IMR-90 (cell line): ENCODE results near the gene CISTR. TPM values are rescaled to one million over a fixed set of nuclear protein-coding genes. Genes with fewer than 3 reads are reported as not detected.

ENCODE experiments used
- ATAC-seq: fragments of 200-7000 bp; cut with Tn5 transposase; 2 replicates; pipeline ENCODE4 v1.9.1; 2020; ENCODE audit warnings: low read depth, mild to moderate bottlenecking, moderate library complexity
- BruUV-seq: library from RNA; stranded (reverse); fragments of 400-500 nt; replicated peaks from 2 replicates; lab custom pipeline; 2021; lab: Mats Ljungman, UMichigan
- CTCF ChIA-PET: fragments of 300-600 bp; formaldehyde crosslinking; extraction: SDS; loops from one replicate; lab custom pipeline; 2021; ENCODE audit warnings: antibody characterized with exemption; lab: Yijun Ruan, JAX
- POLR2A ChIA-PET: fragments of 300-600 bp; sonication (Branson Sonifier 250); formaldehyde crosslinking; loops from one replicate; lab custom pipeline; 2022; ENCODE audit warnings: antibody characterized with exemption; ENCODE audit not compliant: unreplicated experiment; lab: Charles Lee
- DNase-seq: peaks from one replicate; pipeline ENCODE4 v3.0.0; 2013
- H2AFZ ChIP-seq: replicated peaks from 2 replicates; pipeline ENCODE3; 2013; ENCODE audit warnings: low read length, mild to moderate bottlenecking; ENCODE audit not compliant: poor library complexity
- H2AK5ac ChIP-seq: 2 replicates; pipeline ENCODE4 v1.6.1; 2013; ENCODE audit warnings: low read depth, low read length, inconsistent platforms
- H2AK9ac ChIP-seq: replicated peaks from 2 replicates; pipeline ENCODE3; 2013; ENCODE audit warnings: mild to moderate bottlenecking, low read depth, low read length, moderate library complexity; ENCODE audit not compliant: poor library complexity
- H2BK120ac ChIP-seq: 2 replicates; pipeline ENCODE4 v1.6.1; 2013; ENCODE audit warnings: low read depth, low read length, inconsistent platforms
- H2BK15ac ChIP-seq: 3 replicates; pipeline ENCODE4 v1.6.1; 2013; ENCODE audit warnings: low read depth, low read length, inconsistent platforms
- H2BK20ac ChIP-seq: 2 replicates; pipeline ENCODE4 v1.6.1; 2013; ENCODE audit warnings: low read depth, mild to moderate bottlenecking, inconsistent platforms, low read length, moderate library complexity
- H2BK5ac ChIP-seq: 2 replicates; pipeline ENCODE4 v1.6.1; 2013; ENCODE audit warnings: mild to moderate bottlenecking, low read depth, low read length, inconsistent platforms; ENCODE audit not compliant: poor library complexity, severe bottlenecking
- H3K14ac ChIP-seq: replicated peaks from 2 replicates; pipeline ENCODE4 v1.6.1; 2013; ENCODE audit warnings: low read depth, low read length, inconsistent platforms
- H3K18ac ChIP-seq: 2 replicates; pipeline ENCODE4 v1.6.1; 2013; ENCODE audit warnings: low read depth, low read length, control low read depth
- H3K23ac ChIP-seq: 2 replicates; pipeline ENCODE4 v1.6.1; 2013; ENCODE audit warnings: low read depth, low read length, inconsistent platforms
- H3K27ac ChIP-seq: 2 replicates; pipeline ENCODE4 v1.5.1; 2013; ENCODE audit warnings: mild to moderate bottlenecking, control low read depth, low read length; ENCODE audit not compliant: insufficient read depth
- H3K27me3 ChIP-seq: 2 replicates; pipeline ENCODE4 v1.6.1; 2013; ENCODE audit warnings: low read length; ENCODE audit not compliant: control insufficient read depth, insufficient read depth
- H3K36me3 ChIP-seq: 2 replicates; pipeline ENCODE4 v1.6.1; 2013; ENCODE audit warnings: low read length, mixed read lengths; ENCODE audit not compliant: control insufficient read depth, insufficient read depth
- H3K4ac ChIP-seq: 2 replicates; pipeline ENCODE4 v1.6.1; 2013; ENCODE audit warnings: low read depth, low read length, inconsistent platforms
- H3K4me1 ChIP-seq: 2 replicates; pipeline ENCODE4 v1.6.1; 2013; ENCODE audit warnings: low read length, mixed read lengths; ENCODE audit not compliant: control insufficient read depth, insufficient read depth
- H3K4me2 ChIP-seq: 2 replicates; pipeline ENCODE4 v1.6.1; 2013; ENCODE audit warnings: low read depth, mild to moderate bottlenecking, control low read depth, low read length, moderate library complexity
- H3K4me3 ChIP-seq: 2 replicates; pipeline ENCODE4 v1.5.1; 2013; ENCODE audit warnings: low read depth, mild to moderate bottlenecking, control low read depth, low read length, moderate library complexity; ENCODE audit not compliant: insufficient read depth
- H3K56ac ChIP-seq: 2 replicates; pipeline ENCODE4 v1.6.1; 2013; ENCODE audit warnings: low read length, inconsistent platforms; ENCODE audit not compliant: insufficient read depth; ENCODE audit errors: extremely low read depth
- H3K79me1 ChIP-seq, 2 experiments: 2 replicates each; pipeline ENCODE4 v1.6.1; 2013; ENCODE audit warnings: low read length in 2 of 2, inconsistent platforms in 1 of 2, low read depth in 1 of 2
- H3K9ac ChIP-seq: 2 replicates; pipeline ENCODE4 v1.6.1; 2013; ENCODE audit warnings: low read depth, low read length, control low read depth
- H3K9me1 ChIP-seq: 2 replicates; pipeline ENCODE4 v1.6.1; 2013; ENCODE audit warnings: low read length, inconsistent platforms; ENCODE audit not compliant: insufficient read depth
- H3K9me3 ChIP-seq: 2 replicates; pipeline ENCODE4 v1.6.1; 2013; ENCODE audit warnings: low read length; ENCODE audit not compliant: control insufficient read depth, insufficient read depth
- H4K20me1 ChIP-seq: 2 replicates; pipeline ENCODE4 v1.6.1; 2013; ENCODE audit warnings: low read length, inconsistent platforms; ENCODE audit not compliant: insufficient read depth
- H4K5ac ChIP-seq: 2 replicates; pipeline ENCODE4 v1.6.1; 2013; ENCODE audit warnings: mild to moderate bottlenecking, low read depth, low read length, control low read depth
- H4K8ac ChIP-seq, 2 experiments: 2 replicates each; pipeline ENCODE4 v1.6.1; 2013; ENCODE audit warnings: low read depth in 2 of 2, low read length in 2 of 2, control low read depth in 1 of 2, inconsistent platforms in 1 of 2
- H4K91ac ChIP-seq: 2 replicates; pipeline ENCODE4 v1.6.1; 2013; ENCODE audit warnings: low read depth, low read length, inconsistent platforms; ENCODE audit not compliant: insufficient read depth
- BHLHE40 ChIP-seq: fragments of 150-350 bp; IDR thresholded peaks from 2 replicates; pipeline ENCODE4 v1.6.1; 2016; ENCODE audit warnings: mild to moderate bottlenecking, low read depth, low read length
- CHD1 ChIP-seq: IDR thresholded peaks from 2 replicates; pipeline ENCODE4 v1.6.1; 2012; ENCODE audit warnings: low read depth, low read length, improper control_type of control experiment
- FOS ChIP-seq: fragments of 150-350 bp; IDR thresholded peaks from 2 replicates; pipeline ENCODE4 v1.6.1; 2016; ENCODE audit warnings: low read depth, low read length
- MXI1 ChIP-seq: IDR thresholded peaks from 2 replicates; pipeline ENCODE4 v1.6.1; 2012; ENCODE audit warnings: low read depth, mild to moderate bottlenecking, low read length, moderate library complexity, borderline replicate concordance
- NFE2L2 ChIP-seq: fragments of 150-350 bp; IDR thresholded peaks from 2 replicates; pipeline ENCODE4 v1.6.1; 2016; ENCODE audit warnings: low read depth, mild to moderate bottlenecking, low read length
- POLR2A ChIP-seq: IDR thresholded peaks from 2 replicates; pipeline ENCODE4 v1.6.1; 2012; ENCODE audit warnings: mild to moderate bottlenecking, low read depth, low read length
- RAD21 ChIP-seq: IDR thresholded peaks from 2 replicates; pipeline ENCODE4 v1.6.1; 2012; ENCODE audit warnings: low read length, improper control_type of control experiment
- RCOR1 ChIP-seq: IDR thresholded peaks from 2 replicates; pipeline ENCODE4 v1.6.1; 2012; ENCODE audit warnings: mild to moderate bottlenecking, low read length, improper control_type of control experiment; ENCODE audit not compliant: insufficient replicate concordance
- WGBS, 2 experiments: methylation state at CpG; one replicate each; pipeline versions ENCODE4 v1.1.5 to v1.1.7; 2013; ENCODE audit warnings: missing lambda C conversion rate in 2 of 2; ENCODE audit not compliant: insufficient read length in 1 of 2; ENCODE audit errors: extremely low coverage in 2 of 2; 5-methylcytosine and 5-hydroxymethylcytosine counted together
- dilution Hi-C: fragments of 300-500 bp; cut with HindIII; formaldehyde crosslinking; loops from one replicate; pipeline ENCODE4 v1.14.3; 2018; ENCODE audit warnings: low sequenced_read_pairs; ENCODE audit not compliant: unreplicated experiment
- in situ Hi-C: fragments of 300-500 bp; cut with MboI; formaldehyde crosslinking; loops from 3 replicates; pipeline ENCODE4 v1.14.3; 2019; ENCODE audit warnings: low sequenced_read_pairs, inconsistent platforms, mixed read lengths
- intact Hi-C: fragments of 100-400 bp; cut with micrococcal nuclease; formaldehyde crosslinking; loops from 2 replicates; pipeline ENCODE4 v1.10.0; 2022
- polyA plus RNA-seq, 3 experiments: library from polyadenylated mRNA; depleted of rRNA; stranded (reverse); fragments of >200 nt; gene quantifications; 2 replicates each; pipeline ENCODE4 v1.2.3, GENCODE V29; 2012; ENCODE audit warnings: low replicate concordance in 1 of 3
- total RNA-seq: library from RNA; depleted of rRNA; stranded (reverse); fragments of >200 nt; gene quantifications from 2 replicates; pipeline ENCODE4 v1.2.3, GENCODE V29; 2012
- TF ChIP-seq, protein P1 (sequence below): conservative IDR thresholded peaks from 2 replicates; pipeline ENCODE4 v1.5.1; 2012; ENCODE audit warnings: mild to moderate bottlenecking, low read depth, low read length, improper control_type of control experiment
- TF ChIP-seq, protein P2 (sequence below): fragments of 150-350 bp; IDR thresholded peaks from 2 replicates; pipeline ENCODE4 v1.6.1; 2017; ENCODE audit warnings: mild to moderate bottlenecking, antibody characterized with exemption, low read length, low read depth

Gene CISTR
- total and polyA plus RNA-seq, 2 of the 4 experiments (the other 2 are of a cell fraction): not detected

DNA sequence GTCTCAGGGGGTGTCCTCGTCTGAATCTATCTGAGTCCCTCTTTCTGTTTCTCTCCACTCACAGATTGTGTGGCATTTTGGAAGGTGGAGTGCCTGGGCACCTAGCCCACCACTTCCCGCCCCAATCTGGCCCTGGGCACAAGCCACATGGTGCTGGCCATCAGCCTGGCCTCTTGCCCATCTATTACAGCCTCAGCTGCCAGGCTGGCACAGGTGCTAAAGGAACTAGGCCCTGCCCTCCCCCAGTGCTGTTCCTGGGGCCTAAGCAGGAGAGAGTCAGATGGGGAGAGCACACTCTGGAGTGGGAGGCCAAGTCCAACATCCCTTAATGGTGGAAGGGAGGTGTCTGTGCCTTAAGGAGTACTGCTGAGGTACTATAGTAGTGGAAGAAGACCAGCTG lies 16.2 kb downstream of the CISTR start:
- BruUV-seq: no TSS peak
- Histone ChIP-seq H3K4ac (no peak overlapping the region), H2BK15ac (no peak overlapping the region), H3K27ac (no peak overlapping the region), H3K9me1 (no peaks in the 10 kb centered on the region; the same call in 1 of the 2 replicates), H3K4me3 (no peak overlapping the region), H3K4me1 (no peaks in the 10 kb centered on the region), H3K36me3 (no peaks in the 10 kb centered on the region), H3K23ac (no peak overlapping the region), H3K14ac (no peak overlapping the region), H3K27me3 (peaks cover 68% of the 10 kb centered on the region), H2AK5ac (no peak overlapping the region), H3K56ac (no peak overlapping the region), H2BK5ac (no peak overlapping the region), H2BK20ac (no peak overlapping the region), H3K9me3 (0 out of 2 replicates have a peak, but pooled peaks cover 2% of the 10 kb centered on the region), H3K9ac (no peak overlapping the region), H4K20me1 (no peaks in the 10 kb centered on the region), H4K5ac (no peak overlapping the region), H2AFZ (no peak overlapping the region), H2BK120ac (no peak overlapping the region), H2AK9ac (no peak overlapping the region), H3K79me1 (no peaks in the 10 kb centered on the region), H3K4me2 (no peak overlapping the region), H4K8ac (no peak overlapping the region), H4K91ac (no peak overlapping the region), H3K18ac (no peak overlapping the region)
- ATAC-seq (no peak), DNase-seq (no peak)
- in situ Hi-C loops: no loop called here
- ChIA-PET POLR2A (no interaction called here), CTCF (interaction anchor here (0.6 to 2.0 kb wide), 3 partner anchors 11 to 346 kb away, joined by 3 to 10 read pairs (median 4); no protein-coding TSS in a partner anchor)
- dilution Hi-C loops: no loop called here
- no CpG with 5 or more reads among the region's 2 CpGs for WGBS, 2 experiments
- TF ChIP-seq MXI1 (no peak), POLR2A (no peak), FOS (no peak), CHD1 (no peak), BHLHE40 (no peak), RAD21 (no peak), NFE2L2 (no peak), RCOR1 (no peak)
- TF ChIP-seq, protein P1, sequence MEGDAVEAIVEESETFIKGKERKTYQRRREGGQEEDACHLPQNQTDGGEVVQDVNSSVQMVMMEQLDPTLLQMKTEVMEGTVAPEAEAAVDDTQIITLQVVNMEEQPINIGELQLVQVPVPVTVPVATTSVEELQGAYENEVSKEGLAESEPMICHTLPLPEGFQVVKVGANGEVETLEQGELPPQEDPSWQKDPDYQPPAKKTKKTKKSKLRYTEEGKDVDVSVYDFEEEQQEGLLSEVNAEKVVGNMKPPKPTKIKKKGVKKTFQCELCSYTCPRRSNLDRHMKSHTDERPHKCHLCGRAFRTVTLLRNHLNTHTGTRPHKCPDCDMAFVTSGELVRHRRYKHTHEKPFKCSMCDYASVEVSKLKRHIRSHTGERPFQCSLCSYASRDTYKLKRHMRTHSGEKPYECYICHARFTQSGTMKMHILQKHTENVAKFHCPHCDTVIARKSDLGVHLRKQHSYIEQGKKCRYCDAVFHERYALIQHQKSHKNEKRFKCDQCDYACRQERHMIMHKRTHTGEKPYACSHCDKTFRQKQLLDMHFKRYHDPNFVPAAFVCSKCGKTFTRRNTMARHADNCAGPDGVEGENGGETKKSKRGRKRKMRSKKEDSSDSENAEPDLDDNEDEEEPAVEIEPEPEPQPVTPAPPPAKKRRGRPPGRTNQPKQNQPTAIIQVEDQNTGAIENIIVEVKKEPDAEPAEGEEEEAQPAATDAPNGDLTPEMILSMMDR: no peak
- TF ChIP-seq, protein P2, sequence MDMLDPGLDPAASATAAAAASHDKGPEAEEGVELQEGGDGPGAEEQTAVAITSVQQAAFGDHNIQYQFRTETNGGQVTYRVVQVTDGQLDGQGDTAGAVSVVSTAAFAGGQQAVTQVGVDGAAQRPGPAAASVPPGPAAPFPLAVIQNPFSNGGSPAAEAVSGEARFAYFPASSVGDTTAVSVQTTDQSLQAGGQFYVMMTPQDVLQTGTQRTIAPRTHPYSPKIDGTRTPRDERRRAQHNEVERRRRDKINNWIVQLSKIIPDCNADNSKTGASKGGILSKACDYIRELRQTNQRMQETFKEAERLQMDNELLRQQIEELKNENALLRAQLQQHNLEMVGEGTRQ: no peak
- intact Hi-C loops: no loop called here
